H1 (cell line): ENCODE results near the gene SLC8A3. TPM values are rescaled to one million over a fixed set of nuclear protein-coding genes. Genes with fewer than 3 reads are reported as not detected.

Experiments used
- CTCF ChIA-PET: fragments of 300-600 bp; sonication (Branson Sonifier 250); formaldehyde crosslinking; loops from one replicate; lab custom pipeline; 2021; ENCODE audit not compliant: partially characterized antibody; lab: Charles Lee
- POLR2A ChIA-PET: fragments of 300-600 bp; sonication (Branson Sonifier 250); formaldehyde crosslinking; loops from one replicate; lab custom pipeline; 2021; ENCODE audit warnings: inconsistent platforms; ENCODE audit not compliant: partially characterized antibody; lab: Charles Lee
- DNase-seq, 2 experiments: peaks; one replicate each; pipeline versions ENCODE4 v3.0.0 to v3.0.0-alpha.2; 2010 to 2022; ENCODE audit warnings: low spot score in 2 of 2, low read depth in 1 of 2, mixed read lengths in 1 of 2
- FAIRE-seq: peaks from 2 replicates; lab custom pipeline; 2011; peaks lifted over from hg19 to GRCh38; lab: Jason Lieb, UNC
- H2AFZ ChIP-seq: 2 replicates; pipeline ENCODE4 v1.8.1; 2012; ENCODE audit warnings: low read length, inconsistent platforms
- H2AK5ac ChIP-seq: 2 replicates; pipeline ENCODE4 v1.6.1; 2013; ENCODE audit warnings: low read depth, low read length
- H2BK120ac ChIP-seq: replicated peaks from 2 replicates; pipeline ENCODE3; 2013; ENCODE audit warnings: low read depth, low read length, inconsistent platforms
- H2BK12ac ChIP-seq: 2 replicates; pipeline ENCODE4 v1.6.1; 2013; ENCODE audit warnings: low read depth, low read length
- H2BK15ac ChIP-seq: 2 replicates; pipeline ENCODE4 v1.6.1; 2013; ENCODE audit warnings: low read length
- H2BK20ac ChIP-seq: 2 replicates; pipeline ENCODE4 v1.6.1; 2013; ENCODE audit warnings: low read length
- H2BK5ac ChIP-seq: 2 replicates; pipeline ENCODE4 v1.6.1; 2013; ENCODE audit warnings: low read depth, low read length
- H3K14ac ChIP-seq: 2 replicates; pipeline ENCODE4 v1.6.1; 2013; ENCODE audit warnings: inconsistent platforms; ENCODE audit not compliant: insufficient read length
- H3K18ac ChIP-seq: 2 replicates; pipeline ENCODE4 v1.6.1; 2013; ENCODE audit warnings: low read length; ENCODE audit errors: extremely low read depth
- H3K23ac ChIP-seq: 2 replicates; pipeline ENCODE4 v1.6.1; 2013; ENCODE audit warnings: inconsistent platforms; ENCODE audit not compliant: insufficient read length
- H3K23me2 ChIP-seq: 2 replicates; pipeline ENCODE4 v1.6.1; 2013; ENCODE audit warnings: low read depth, low read length
- H3K27ac ChIP-seq: 2 replicates; pipeline ENCODE4 v1.6.1; 2011; ENCODE audit warnings: low read depth, low read length, inconsistent platforms
- H3K27me3 ChIP-seq, 4 experiments: replicated peaks in 1 of 4; 1 replicate in 1 of 4; 2 replicates in 3 of 4; pipeline versions ENCODE4 v1.6.1 to v1.8.1; 2011 to 2013; ENCODE audit warnings: low read length in 3 of 4, mild to moderate bottlenecking in 3 of 4, inconsistent platforms in 2 of 4, mixed read lengths in 2 of 4, moderate library complexity in 1 of 4; ENCODE audit not compliant: control insufficient read depth in 3 of 4, insufficient read depth in 3 of 4; ENCODE audit errors: extremely low read depth in 1 of 4
- H3K36me3 ChIP-seq, 4 experiments: 2 replicates each; pipeline versions ENCODE4 v1.6.1 to v1.8.1; 2011 to 2013; ENCODE audit warnings: mild to moderate bottlenecking in 4 of 4, low read length in 3 of 4, moderate library complexity in 2 of 4, control low read depth in 1 of 4, inconsistent platforms in 1 of 4; ENCODE audit not compliant: insufficient read depth in 4 of 4, control insufficient read depth in 2 of 4
- H3K4ac ChIP-seq: replicated peaks from 2 replicates; pipeline ENCODE3; 2013; ENCODE audit warnings: low read length, low read depth, mixed read lengths, inconsistent platforms; ENCODE audit not compliant: insufficient read length
- H3K4me1 ChIP-seq, 4 experiments: replicated peaks in 1 of 4; 1 replicate in 1 of 4; 2 replicates in 3 of 4; pipeline versions ENCODE4 v1.6.1 to v1.8.1; 2011 to 2013; ENCODE audit warnings: low read length in 3 of 4, inconsistent platforms in 2 of 4, mixed read lengths in 1 of 4; ENCODE audit not compliant: insufficient read depth in 4 of 4, control insufficient read depth in 3 of 4
- H3K4me2 ChIP-seq, 2 experiments: 2 replicates each; pipeline versions ENCODE4 v1.6.1 to v1.8.1; 2011 to 2013; ENCODE audit warnings: low read depth in 2 of 2, low read length in 2 of 2, control low read depth in 1 of 2, inconsistent platforms in 1 of 2, mild to moderate bottlenecking in 1 of 2; ENCODE audit not compliant: insufficient read depth in 1 of 2
- H3K4me3 ChIP-seq, 4 experiments: fragments of 200-600, 300-600 bp in 1 of 4; sonication (generic), shearing (Covaris generic), sonication (Bioruptor Twin) in 1 of 4; 2 replicates each; pipeline versions ENCODE4 v1.5.1 to v1.8.1; 2011 to 2016; ENCODE audit warnings: low read length in 4 of 4, low read depth in 3 of 4, control low read depth in 2 of 4, inconsistent platforms in 2 of 4, mild to moderate bottlenecking in 2 of 4, mixed read lengths in 1 of 4, moderate library complexity in 1 of 4; ENCODE audit not compliant: insufficient read depth in 2 of 4; ENCODE audit errors: extremely low read depth in 1 of 4
- H3K56ac ChIP-seq: replicated peaks from 2 replicates; pipeline ENCODE3; 2013; ENCODE audit warnings: low read depth, mild to moderate bottlenecking, mixed read lengths, low read length, inconsistent platforms; ENCODE audit not compliant: insufficient read length
- H3K79me1 ChIP-seq: 2 replicates; pipeline ENCODE4 v1.6.1; 2013; ENCODE audit warnings: low read depth, low read length, control low read depth
- H3K79me2 ChIP-seq, 2 experiments: 2 replicates each; pipeline versions ENCODE4 v1.6.1 to v1.8.1; 2012 to 2013; ENCODE audit warnings: low read length in 2 of 2, mild to moderate bottlenecking in 2 of 2, inconsistent platforms in 1 of 2; ENCODE audit not compliant: insufficient read depth in 2 of 2, control insufficient read depth in 1 of 2
- H3K9ac ChIP-seq, 4 experiments: replicated peaks in 1 of 4; 1 replicate in 1 of 4; 2 replicates in 3 of 4; pipeline versions ENCODE4 v1.6.1 to v1.8.1; 2011 to 2013; ENCODE audit warnings: low read depth in 3 of 4, low read length in 3 of 4, control low read depth in 2 of 4, mild to moderate bottlenecking in 2 of 4, moderate library complexity in 2 of 4, inconsistent platforms in 1 of 4; ENCODE audit errors: extremely low read depth in 1 of 4
- H3K9me3 ChIP-seq, 2 experiments: 2 replicates each; pipeline versions ENCODE4 v1.6.1 to v1.8.1; 2012 to 2013; ENCODE audit warnings: mild to moderate bottlenecking in 2 of 2, moderate library complexity in 2 of 2, control low read depth in 1 of 2, inconsistent platforms in 1 of 2, low read depth in 1 of 2, low read length in 1 of 2, mixed read lengths in 1 of 2; ENCODE audit not compliant: insufficient read depth in 2 of 2
- H4K20me1 ChIP-seq, 2 experiments: replicated peaks in 1 of 2; 2 replicates each; pipeline versions ENCODE3 to v1.8.1; 2011 to 2013; ENCODE audit warnings: inconsistent platforms in 2 of 2, low read length in 2 of 2, mild to moderate bottlenecking in 1 of 2; ENCODE audit not compliant: insufficient read depth in 2 of 2, control insufficient read depth in 1 of 2
- H4K5ac ChIP-seq: 2 replicates; pipeline ENCODE4 v1.6.1; 2013; ENCODE audit warnings: low read length, low read depth, mixed read lengths, inconsistent platforms; ENCODE audit not compliant: insufficient read length
- H4K8ac ChIP-seq: 2 replicates; pipeline ENCODE4 v1.8.0; 2013; ENCODE audit warnings: mild to moderate bottlenecking, moderate library complexity, low read length, inconsistent platforms; ENCODE audit not compliant: insufficient read depth; ENCODE audit errors: extremely low read depth
- H4K91ac ChIP-seq: replicated peaks from 2 replicates; pipeline ENCODE3; 2013; ENCODE audit warnings: low read length, mixed read lengths, inconsistent platforms; ENCODE audit not compliant: insufficient read length
- BACH1 ChIP-seq: IDR thresholded peaks from 2 replicates; pipeline ENCODE4 v1.6.1; 2012; ENCODE audit warnings: low read length, improper control_type of control experiment
- CREB1 ChIP-seq: IDR thresholded peaks from 2 replicates; pipeline ENCODE4 v1.6.1; 2012; ENCODE audit warnings: inconsistent platforms
- FOSL1 ChIP-seq: IDR thresholded peaks from 2 replicates; pipeline ENCODE4 v1.6.1; 2011; ENCODE audit warnings: mild to moderate bottlenecking, low read depth, low read length, moderate library complexity; ENCODE audit not compliant: insufficient read depth
- MAX ChIP-seq: IDR thresholded peaks from 2 replicates; pipeline ENCODE4 v1.6.1; 2012; ENCODE audit warnings: inconsistent platforms
- SIRT6 ChIP-seq: IDR thresholded peaks from one replicate; pipeline ENCODE4 v1.7.1; 2012; ENCODE audit warnings: low read length, inconsistent platforms
- SP1 ChIP-seq: IDR thresholded peaks from 2 replicates; pipeline ENCODE4 v1.6.1; 2011; ENCODE audit warnings: low read depth, low read length
- TEAD4 ChIP-seq: IDR thresholded peaks from 2 replicates; pipeline ENCODE4 v1.6.1; 2012; ENCODE audit warnings: low read depth, low read length, inconsistent platforms, mixed read lengths
- WGBS, 2 experiments: shearing (Covaris generic) in 1 of 2; methylation state at CpG; one replicate each; pipeline versions ENCODE4 v1.1.6 to v1.1.7; 2013 to 2015; ENCODE audit warnings: low lambda C conversion rate in 2 of 2, mixed read lengths in 2 of 2, inconsistent platforms in 1 of 2, low coverage in 1 of 2, missing lambda C conversion rate in 1 of 2; ENCODE audit not compliant: insufficient replicate concordance in 2 of 2, insufficient coverage in 1 of 2, insufficient read length in 1 of 2; ENCODE audit errors: extremely low coverage in 1 of 2, missing lambda C conversion rate in 1 of 2; 5-methylcytosine and 5-hydroxymethylcytosine counted together
- polyA plus RNA-seq, 7 experiments: library from polyadenylated mRNA; depleted of rRNA in 3 of 7; stranded (reverse) in 5 of 7; unstranded in 2 of 7; fragments of >200 nt in 5 of 7; fragments of 200-250 nt in 2 of 7; gene quantifications; 1 replicate in 5 of 7; 2 replicates in 1 of 7; 4 replicates in 1 of 7; pipeline versions ENCODE4 v1.2.1 to v1.2.3, GENCODE V29; 2011 to 2013; ENCODE audit warnings: missing spikeins in 2 of 7, mixed read lengths in 2 of 7
- total RNA-seq: library from RNA; stranded (reverse); fragmentation: NEBNext Ultra II Directional; extraction: Animal tissue kit (Norgen Biotek cat#: 25700); gene quantifications from 2 replicates; pipeline ENCODE4 v1.2.1, GENCODE V29; 2021

SLC8A3 gene
- total and polyA plus RNA-seq, 2 of the 8 experiments (the other 6 are each of a cell fraction or from before 2014, with no cell fraction given): 0.38 to 1.1 TPM

DNA sequence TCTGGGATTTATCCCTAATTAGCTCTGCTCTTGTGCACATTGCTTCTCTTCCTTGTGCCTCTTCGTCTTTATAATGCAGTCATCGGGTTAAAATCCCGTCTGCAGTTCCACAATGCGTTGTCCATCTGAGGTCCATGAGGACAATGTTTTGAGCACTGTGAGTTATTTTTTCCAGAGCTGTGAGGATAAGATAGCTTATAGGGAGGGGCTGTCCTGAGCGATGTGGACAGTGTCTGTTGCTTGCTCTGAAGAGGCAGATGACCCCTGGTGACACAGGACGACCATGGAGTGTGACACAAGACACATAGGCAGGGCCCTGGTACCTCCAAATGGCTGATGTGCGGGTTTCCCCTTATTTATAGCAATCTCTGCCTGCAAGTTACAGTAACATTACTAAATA is 177.0 kb downstream of the SLC8A3 start:
- no peak overlapping the region for H3K4ac ChIP-seq
- no peak for DNase-seq
- TF ChIP-seq MAX (no peak), BACH1 (no peak), SIRT6 (no peak), FOSL1 (no peak), CREB1 (no peak), SP1 (no peak), TEAD4 (no peak)

More for the DNA sequence above, 177.0 kb downstream of the SLC8A3 start:
- Histone ChIP-seq H3K18ac (no peak overlapping the region), H3K4me3 (no peak overlapping the region), H2AK5ac (no peak overlapping the region), H3K27ac (no peak overlapping the region), H3K79me1 (no peaks in the 10 kb centered on the region), H3K36me3 (no peaks in the 10 kb centered on the region), H4K91ac (no peak overlapping the region), H3K9me3 (no peaks in the 10 kb centered on the region), H4K20me1 (no peaks in the 10 kb centered on the region), H3K79me2 (no peaks in the 10 kb centered on the region), H3K23me2 (no peaks in the 10 kb centered on the region), H2BK12ac (no peak overlapping the region), H2BK5ac (no peak overlapping the region), H3K4me2 (no peak overlapping the region), H3K56ac (no peak overlapping the region), H2BK15ac (no peak overlapping the region), H3K27me3 (no peaks in the 10 kb centered on the region), H3K23ac (no peak overlapping the region), H3K14ac (no peak overlapping the region), H2AFZ (no peak overlapping the region), H2BK120ac (no peak overlapping the region), H4K5ac (no peak overlapping the region), H2BK20ac (no peak overlapping the region), H3K4me1 (peaks cover 0 to 11% (median 5%) of the 10 kb centered on the region in 4 experiments; a peak in 3 of 7 replicates), H3K9ac (no peak overlapping the region), H4K8ac (no peak overlapping the region)
- ChIA-PET CTCF (interaction anchor here (0.8 to 5.4 kb wide), 21 partner anchors 10 to 279 kb away, joined by 3 to 45 read pairs (median 5); partner anchors contain the start of gene SMOC1), POLR2A (interaction anchor here (1.1 kb wide), 1 partner anchor 24 kb away, joined by 3 read pairs; no protein-coding TSS in a partner anchor)
- no peak for FAIRE-seq
- 87% methylated on average over 7 of the region's 7 CpGs; no CpG with 5 or more reads in 1 of the 2 experiments for WGBS, 2 experiments
